ENCODE results near the gene LAMA2.

DNA sequence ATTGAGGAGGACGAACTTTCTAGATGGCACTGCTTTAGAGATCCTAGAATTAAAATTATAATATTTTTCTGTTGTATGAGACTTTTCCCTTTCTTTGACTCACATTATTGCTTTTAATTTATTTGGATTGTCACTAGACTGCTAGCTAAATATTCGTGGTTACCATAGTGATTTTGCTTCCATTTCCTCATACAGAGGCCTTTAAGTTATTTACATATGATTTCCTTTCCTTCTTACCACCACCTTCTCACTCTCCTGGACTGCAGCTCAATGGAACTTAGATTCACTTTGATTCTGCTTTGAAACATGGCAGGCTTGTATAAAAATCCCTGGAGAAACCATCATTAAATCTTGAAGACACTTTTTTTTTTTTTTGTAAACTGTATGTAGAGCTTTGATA, 222.9 kb downstream of the LAMA2 start:
- TF ChIP-seq RAD21 (CRISPR knock-in tag; IDR thresholded peaks at IDR 0.05) (no peak), ZNF263 (CRISPR knock-in tag; IDR thresholded peaks at IDR 0.05) (no peak), KDM5A (IDR thresholded peaks at IDR 0.05; ENCODE audit: borderline replicate concordance, low read length) (no peak), SRF (IDR thresholded peaks at IDR 0.05; ENCODE audit: low read depth, low read length) (no peak), PCBP1 (IDR thresholded peaks at IDR 0.05; ENCODE audit: borderline replicate concordance, low read depth, low read length) (no peak), ZNF709 (CRISPR knock-in tag; IDR thresholded peaks at IDR 0.05) (no peak)
- TF ChIP-seq, protein P1, sequence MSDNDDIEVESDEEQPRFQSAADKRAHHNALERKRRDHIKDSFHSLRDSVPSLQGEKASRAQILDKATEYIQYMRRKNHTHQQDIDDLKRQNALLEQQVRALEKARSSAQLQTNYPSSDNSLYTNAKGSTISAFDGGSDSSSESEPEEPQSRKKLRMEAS (IDR thresholded peaks at IDR 0.05): no peak

All from HepG2 (cell line).